K562 (cell line): ENCODE results near the gene SEPTIN8. TPM values are rescaled to one million over a fixed set of nuclear protein-coding genes. Genes with fewer than 3 reads are reported as not detected.

ENCODE experiments used
- BRD9 ChIP-seq: fragments of 450-650 bp; IDR thresholded peaks from 2 replicates; pipeline ENCODE4 v1.6.1; 2018; ENCODE audit warnings: low read depth; ENCODE audit not compliant: partially characterized antibody
- CCAR2 ChIP-seq: fragments of 200-400 bp; formaldehyde crosslinking; IDR thresholded peaks from 2 replicates; pipeline ENCODE4 v1.6.1; 2017; ENCODE audit warnings: mild to moderate bottlenecking, low read depth, low read length
- DNMT1 ChIP-seq: fragments of 450-650 bp; IDR thresholded peaks from 2 replicates; pipeline ENCODE4 v1.6.1; 2016; ENCODE audit warnings: antibody characterized with exemption, mild to moderate bottlenecking
- FOXM1 ChIP-seq, 2 experiments: fragments of 450-650 bp in 1 of 2; sonication (generic) in 1 of 2; formaldehyde crosslinking in 1 of 2; IDR thresholded peaks; 2 replicates each; pipeline versions ENCODE4 v1.6.1 to v1.9.0; 2017 to 2022; ENCODE audit warnings: low read depth in 2 of 2, mild to moderate bottlenecking in 2 of 2, missing genetic modification reagents in 1 of 2, moderate library complexity in 1 of 2
- HMG20A ChIP-seq: fragments of 450-650 bp; formaldehyde crosslinking; conservative IDR thresholded peaks from 2 replicates; pipeline ENCODE4 v1.4.0; 2020; ENCODE audit warnings: mild to moderate bottlenecking, mixed read lengths
- HNRNPL ChIP-seq: fragments of 200-400 bp; formaldehyde crosslinking; IDR thresholded peaks from 2 replicates; pipeline ENCODE4 v1.6.1; 2017; ENCODE audit warnings: low read depth, mild to moderate bottlenecking, low read length
- MCM7 ChIP-seq, 2 experiments: fragments of 450-650 bp; IDR thresholded peaks; 2 replicates each; pipeline ENCODE4 v1.6.1; 2016 to 2018
- MEIS2 ChIP-seq: fragments of 450-650 bp; IDR thresholded peaks from 2 replicates; pipeline ENCODE4 v1.6.1; 2014; ENCODE audit warnings: mild to moderate bottlenecking; ENCODE audit not compliant: partially characterized antibody
- NBN ChIP-seq: fragments of 450-650 bp; IDR thresholded peaks from 2 replicates; pipeline ENCODE4 v1.6.1; 2016; ENCODE audit warnings: low read depth, mild to moderate bottlenecking
- NCOR1 ChIP-seq: fragments of 450-650 bp; IDR thresholded peaks from 2 replicates; pipeline ENCODE4 v1.6.1; 2016; ENCODE audit warnings: mild to moderate bottlenecking, moderate library complexity
- SMARCB1 ChIP-seq: IDR thresholded peaks from 2 replicates; pipeline ENCODE4 v1.6.1; 2011; ENCODE audit warnings: improper control_type of control experiment, low read depth; ENCODE audit not compliant: insufficient read length
- SMARCE1 ChIP-seq: fragments of 450-650 bp; IDR thresholded peaks from 2 replicates; pipeline ENCODE4 v1.7.1; 2016; ENCODE audit warnings: mild to moderate bottlenecking
- STAT5B ChIP-seq: fragments of 250-450 bp; sonication (Bioruptor Pico); IDR thresholded peaks from 2 replicates; pipeline ENCODE4 v1.8.0; 2021; ENCODE audit warnings: mild to moderate bottlenecking, inconsistent platforms
- ZFP1 ChIP-seq: fragments of 450-650 bp; formaldehyde crosslinking; IDR thresholded peaks from 2 replicates; pipeline ENCODE4 v1.4.0; 2020; ENCODE audit warnings: mild to moderate bottlenecking, mixed read lengths
- ZNF174 ChIP-seq: fragments of 250-450 bp; sonication (Bioruptor Pico); IDR thresholded peaks from 2 replicates; pipeline ENCODE4 v1.4.0; 2020; ENCODE audit warnings: mild to moderate bottlenecking
- ZNF232 ChIP-seq: sonication (generic); formaldehyde crosslinking; IDR thresholded peaks from 2 replicates; pipeline ENCODE4 v1.8.0; 2022; ENCODE audit warnings: mild to moderate bottlenecking, missing genetic modification reagents
- polyA plus RNA-seq, 8 experiments: library from polyadenylated mRNA; depleted of rRNA in 4 of 8; stranded (reverse) in 5 of 8; unstranded in 3 of 8; fragments of >200 nt; fragmentation: Nextera tagmentation in 2 of 8; fragmentation: Illumina TruSeq in 1 of 8; extraction: Ambion mirVana in 2 of 8; extraction: Trizol in 1 of 8; gene quantifications; 2 replicates each; pipeline versions ENCODE4 v1.2.1 to v1.2.3, GENCODE V29; 2011 to 2014; ENCODE audit warnings: inconsistent platforms in 1 of 8, missing spikeins in 1 of 8
- total RNA-seq, 7 experiments: library from RNA; depleted of rRNA in 6 of 7; stranded (reverse); fragments of >200 nt in 6 of 7; fragmentation: Illumina TruSeq in 2 of 7; extraction: Trizol in 2 of 7; gene quantifications; 2 replicates each; pipeline versions ENCODE4 v1.2.1 to v1.2.3, GENCODE V29; 2011 to 2021; ENCODE audit warnings: low replicate concordance in 1 of 7
- TF ChIP-seq, protein P1 (sequence below), 3 experiments: fragments of 200-800 bp in 1 of 3; sonication (Bioruptor generic) in 1 of 3; sonication (generic) in 1 of 3; formaldehyde crosslinking in 1 of 3; IDR thresholded peaks; 2 replicates each; pipeline versions ENCODE4 v1.6.1 to v1.8.0; 2016 to 2022; ENCODE audit warnings: mild to moderate bottlenecking in 2 of 3, missing compliant biosample characterization in 2 of 3, missing genetic modification characterization in 2 of 3, missing genetic modification reagents in 1 of 3
- TF ChIP-seq, protein P2 (sequence below): sonication (generic); formaldehyde crosslinking; IDR thresholded peaks from 2 replicates; pipeline ENCODE4 v1.5.0; 2020; ENCODE audit warnings: missing genetic modification reagents
- TF ChIP-seq, protein P3 (sequence below), 2 experiments: fragments of 450-650 bp; conservative IDR thresholded peaks; 2 replicates each; pipeline ENCODE4 v1.6.1; 2017; ENCODE audit warnings: mild to moderate bottlenecking in 2 of 2, moderate library complexity in 2 of 2
- TF ChIP-seq, protein P4 (sequence below): sonication (generic); formaldehyde crosslinking; IDR thresholded peaks from 2 replicates; pipeline ENCODE4 v1.8.0; 2023; ENCODE audit warnings: missing genetic modification reagents, mild to moderate bottlenecking, borderline replicate concordance

The SEPTIN8 gene
- total and polyA plus RNA-seq, 9 of the 15 experiments (the other 6 are each of a cell fraction or from before 2014, with no cell fraction given): 19.3 to 142 (median 101) TPM

DNA sequence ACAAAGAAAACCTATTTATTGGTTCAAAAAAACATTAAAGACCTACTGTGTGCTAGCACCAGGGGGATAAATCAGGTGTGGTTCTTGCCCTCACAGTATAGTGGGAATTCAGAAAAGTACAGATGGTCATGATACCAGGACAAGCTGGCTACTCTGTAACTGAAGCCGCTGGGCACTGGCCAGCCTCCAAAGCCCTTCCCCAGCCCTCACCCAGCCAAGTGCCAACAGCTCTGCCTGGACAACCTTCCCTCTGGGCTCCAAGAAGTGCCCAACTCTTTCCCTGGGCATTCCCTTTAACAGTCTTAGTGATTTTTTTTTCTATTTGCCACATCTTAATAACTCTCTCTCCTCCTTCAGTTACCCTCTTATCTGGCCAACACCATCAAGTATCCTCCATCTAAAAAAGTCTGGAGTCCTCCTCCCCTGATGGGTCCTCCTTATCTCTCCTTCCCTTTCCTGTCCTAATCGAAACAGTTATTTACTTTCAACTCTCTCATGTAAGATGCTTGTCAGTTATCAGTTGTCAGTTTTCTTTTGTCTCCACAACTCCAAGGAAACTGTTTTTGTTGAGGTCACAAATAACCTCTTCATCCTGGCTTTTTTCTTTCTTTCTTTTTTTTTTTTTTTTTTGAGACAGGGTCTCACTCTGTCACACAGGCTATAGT lies 13.3 kb upstream of the SEPTIN8 start (continued):
- TF ChIP-seq NCOR1 (no peak; the same call in none of the 2 replicates), DNMT1 (no peak), MEIS2 (peak; percentile 67), SMARCE1 (peak; percentile 86), STAT5B (CRISPR knock-in tag) (no peak), MCM7 (IDR thresholded peaks at IDR 0.05) (no peak), NBN (peak; percentile 30; the same call in 1 of the 2 replicates), SMARCB1 (no peak), CCAR2 (no peak), ZNF174 (CRISPR knock-in tag) (no peak), ZFP1 (CRISPR knock-in tag) (no peak), FOXM1 (IDR thresholded peaks at IDR 0.05; ENCODE audit: low read depth) (peak; percentile 82; the same call in 1 of the 2 replicates), FOXM1 (CRISPR knock-in tag; IDR thresholded peaks at IDR 0.05; ENCODE audit: low read depth) (no peak), HMG20A (no peak), ZNF232 (CRISPR knock-in tag) (no peak), HNRNPL (no peak), BRD9 (peak; percentile 56)
- TF ChIP-seq, protein P1, sequence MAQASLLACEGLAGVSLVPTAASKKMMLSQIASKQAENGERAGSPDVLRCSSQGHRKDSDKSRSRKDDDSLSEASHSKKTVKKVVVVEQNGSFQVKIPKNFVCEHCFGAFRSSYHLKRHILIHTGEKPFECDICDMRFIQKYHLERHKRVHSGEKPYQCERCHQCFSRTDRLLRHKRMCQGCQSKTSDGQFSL (CRISPR knock-in tag; IDR thresholded peaks at IDR 0.05): no peak
- TF ChIP-seq, protein P1 (tag; IDR thresholded peaks at IDR 0.05): 0 out of 4 replicates have a peak, but pooled peaks of 1 of the 2 experiments have one; percentile 10
- TF ChIP-seq, protein P2, sequence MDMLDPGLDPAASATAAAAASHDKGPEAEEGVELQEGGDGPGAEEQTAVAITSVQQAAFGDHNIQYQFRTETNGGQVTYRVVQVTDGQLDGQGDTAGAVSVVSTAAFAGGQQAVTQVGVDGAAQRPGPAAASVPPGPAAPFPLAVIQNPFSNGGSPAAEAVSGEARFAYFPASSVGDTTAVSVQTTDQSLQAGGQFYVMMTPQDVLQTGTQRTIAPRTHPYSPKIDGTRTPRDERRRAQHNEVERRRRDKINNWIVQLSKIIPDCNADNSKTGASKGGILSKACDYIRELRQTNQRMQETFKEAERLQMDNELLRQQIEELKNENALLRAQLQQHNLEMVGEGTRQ (CRISPR knock-in tag): no peak
- TF ChIP-seq, protein P3, sequence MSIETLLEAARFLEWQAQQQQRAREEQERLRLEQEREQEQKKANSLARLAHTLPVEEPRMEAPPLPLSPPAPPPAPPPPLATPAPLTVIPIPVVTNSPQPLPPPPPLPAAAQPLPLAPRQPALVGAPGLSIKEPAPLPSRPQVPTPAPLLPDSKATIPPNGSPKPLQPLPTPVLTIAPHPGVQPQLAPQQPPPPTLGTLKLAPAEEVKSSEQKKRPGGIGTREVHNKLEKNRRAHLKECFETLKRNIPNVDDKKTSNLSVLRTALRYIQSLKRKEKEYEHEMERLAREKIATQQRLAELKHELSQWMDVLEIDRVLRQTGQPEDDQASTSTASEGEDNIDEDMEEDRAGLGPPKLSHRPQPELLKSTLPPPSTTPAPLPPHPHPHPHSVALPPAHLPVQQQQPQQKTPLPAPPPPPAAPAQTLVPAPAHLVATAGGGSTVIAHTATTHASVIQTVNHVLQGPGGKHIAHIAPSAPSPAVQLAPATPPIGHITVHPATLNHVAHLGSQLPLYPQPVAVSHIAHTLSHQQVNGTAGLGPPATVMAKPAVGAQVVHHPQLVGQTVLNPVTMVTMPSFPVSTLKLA (conservative IDR thresholded peaks at IDR 0.05): no peak
- TF ChIP-seq, protein P4, sequence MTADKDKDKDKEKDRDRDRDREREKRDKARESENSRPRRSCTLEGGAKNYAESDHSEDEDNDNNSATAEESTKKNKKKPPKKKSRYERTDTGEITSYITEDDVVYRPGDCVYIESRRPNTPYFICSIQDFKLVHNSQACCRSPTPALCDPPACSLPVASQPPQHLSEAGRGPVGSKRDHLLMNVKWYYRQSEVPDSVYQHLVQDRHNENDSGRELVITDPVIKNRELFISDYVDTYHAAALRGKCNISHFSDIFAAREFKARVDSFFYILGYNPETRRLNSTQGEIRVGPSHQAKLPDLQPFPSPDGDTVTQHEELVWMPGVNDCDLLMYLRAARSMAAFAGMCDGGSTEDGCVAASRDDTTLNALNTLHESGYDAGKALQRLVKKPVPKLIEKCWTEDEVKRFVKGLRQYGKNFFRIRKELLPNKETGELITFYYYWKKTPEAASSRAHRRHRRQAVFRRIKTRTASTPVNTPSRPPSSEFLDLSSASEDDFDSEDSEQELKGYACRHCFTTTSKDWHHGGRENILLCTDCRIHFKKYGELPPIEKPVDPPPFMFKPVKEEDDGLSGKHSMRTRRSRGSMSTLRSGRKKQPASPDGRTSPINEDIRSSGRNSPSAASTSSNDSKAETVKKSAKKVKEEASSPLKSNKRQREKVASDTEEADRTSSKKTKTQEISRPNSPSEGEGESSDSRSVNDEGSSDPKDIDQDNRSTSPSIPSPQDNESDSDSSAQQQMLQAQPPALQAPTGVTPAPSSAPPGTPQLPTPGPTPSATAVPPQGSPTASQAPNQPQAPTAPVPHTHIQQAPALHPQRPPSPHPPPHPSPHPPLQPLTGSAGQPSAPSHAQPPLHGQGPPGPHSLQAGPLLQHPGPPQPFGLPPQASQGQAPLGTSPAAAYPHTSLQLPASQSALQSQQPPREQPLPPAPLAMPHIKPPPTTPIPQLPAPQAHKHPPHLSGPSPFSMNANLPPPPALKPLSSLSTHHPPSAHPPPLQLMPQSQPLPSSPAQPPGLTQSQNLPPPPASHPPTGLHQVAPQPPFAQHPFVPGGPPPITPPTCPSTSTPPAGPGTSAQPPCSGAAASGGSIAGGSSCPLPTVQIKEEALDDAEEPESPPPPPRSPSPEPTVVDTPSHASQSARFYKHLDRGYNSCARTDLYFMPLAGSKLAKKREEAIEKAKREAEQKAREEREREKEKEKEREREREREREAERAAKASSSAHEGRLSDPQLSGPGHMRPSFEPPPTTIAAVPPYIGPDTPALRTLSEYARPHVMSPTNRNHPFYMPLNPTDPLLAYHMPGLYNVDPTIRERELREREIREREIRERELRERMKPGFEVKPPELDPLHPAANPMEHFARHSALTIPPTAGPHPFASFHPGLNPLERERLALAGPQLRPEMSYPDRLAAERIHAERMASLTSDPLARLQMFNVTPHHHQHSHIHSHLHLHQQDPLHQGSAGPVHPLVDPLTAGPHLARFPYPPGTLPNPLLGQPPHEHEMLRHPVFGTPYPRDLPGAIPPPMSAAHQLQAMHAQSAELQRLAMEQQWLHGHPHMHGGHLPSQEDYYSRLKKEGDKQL (CRISPR knock-in tag): no peak
